Activated CD4-positive, alpha-beta memory T cell treated with anti-CD3 and anti-CD28 coated beads, Interleukin-2, amount 10 ng/mL, durations not matched to agents 7 days and 5 days (primary cell): Measurements from ENCODE around the gene CSTF1. TPM values are rescaled to one million over a fixed set of nuclear protein-coding genes. Genes with fewer than 3 reads are reported as not detected.

Source experiments
- CTCF ChIA-PET: fragments of 350-600 bp; sonication (Branson Sonifier 250); formaldehyde crosslinking; loops from one replicate; lab custom pipeline; 2021; ENCODE audit warnings: antibody characterized with exemption, inconsistent platforms; lab: Charles Lee
- POLR2A ChIA-PET: fragments of 350-600 bp; sonication (Branson Sonifier 250); formaldehyde crosslinking; loops from one replicate; lab custom pipeline; 2021; ENCODE audit warnings: antibody characterized with exemption; lab: Charles Lee
- DNase-seq: peaks from one replicate; pipeline ENCODE4 v3.0.0-alpha.2; 2020
- H3K27ac Mint-ChIP-seq: one replicate; pipeline ENCODE4 v1.8.0; 2021; ENCODE audit warnings: mild to moderate bottlenecking, mixed read lengths
- H3K27me3 Mint-ChIP-seq: one replicate; pipeline ENCODE4 v1.8.0; 2021; ENCODE audit warnings: mixed read lengths
- H3K36me3 Mint-ChIP-seq: one replicate; pipeline ENCODE4 v1.8.0; 2021; ENCODE audit warnings: low read depth, mixed read lengths
- H3K4me1 Mint-ChIP-seq: one replicate; pipeline ENCODE4 v1.8.0; 2021; ENCODE audit warnings: mixed read lengths
- H3K4me3 Mint-ChIP-seq: one replicate; pipeline ENCODE4 v1.8.0; 2021; ENCODE audit warnings: mild to moderate bottlenecking, mixed read lengths
- H3K9me3 Mint-ChIP-seq: one replicate; pipeline ENCODE4 v1.8.0; 2021; ENCODE audit warnings: mixed read lengths
- total RNA-seq, 2 experiments: library from RNA; stranded (reverse); gene quantifications; one replicate each; pipeline ENCODE4 v1.2.3, GENCODE V29; 2021

The CSTF1 gene
- total RNA-seq = 10 to 100 TPM; 61.5 to 64.9 TPM

GRCh38 chr20:56392132-56392880 is at the start of gene CSTF1, which contains the start of gene AURKA:
CSTF1 (plus strand) TSS chr20:56392645; CDS start chr20:56395553, 2,908 bp downstream.
AURKA (minus strand) TSS chr20:56392215; CDS start chr20:56388197, 4,018 bp downstream.
- H3K36me3 Mint-ChIP-seq = peaks cover 72% of the 10 kb centered on the region
- peaks cover 66% of the 10 kb centered on the region for H3K4me1 Mint-ChIP-seq

GRCh38 chr20:56342783-56343182 is 49.7 kb upstream of the CSTF1 start:
- DNase-seq = no peak
- Mint-ChIP-seq H3K27ac (no peak overlapping the region), H3K9me3 (no peaks in the 10 kb centered on the region), H3K4me3 (no peak overlapping the region), H3K27me3 (peaks cover 54% of the 10 kb centered on the region), H3K4me1 (peaks cover 3% of the 10 kb centered on the region), H3K36me3 (no peaks in the 10 kb centered on the region)
- CTCF ChIA-PET = interaction anchor here (1.0 to 1.8 kb wide), 2 partner anchors 16 to 94 kb away, joined by 3 to 4 read pairs; partner anchors contain the start of genes FAM210B and MC3R
- POLR2A ChIA-PET = no interaction called here

More at GRCh38 chr20:56392132-56392880, at the start of gene CSTF1, which contains the start of gene AURKA:
- no peak within 1 kb of the TSS for H3K27ac Mint-ChIP-seq
- H3K9me3 Mint-ChIP-seq = no peaks in the 10 kb centered on the region
- POLR2A ChIA-PET = interaction anchor here (0.7 to 4.1 kb wide), 29 partner anchors 9 to 1000 kb away, joined by 3 to 58 read pairs (median 5); partner anchors contain the start of genes CASS4, FAM210B and RTF2
- no peak within 1 kb of the TSS for H3K4me3 Mint-ChIP-seq
- H3K27me3 Mint-ChIP-seq = no peaks in the 10 kb centered on the region
- DNase-seq = peak; percentile 99
- CTCF ChIA-PET = interaction anchor here (0.8 to 1.8 kb wide), 5 partner anchors 17 to 123 kb away, joined by 3 to 12 read pairs (median 3); partner anchors contain the start of gene RTF2

GRCh38 chr20:56343861-56344381 is 48.5 kb upstream of the CSTF1 start:
- POLR2A ChIA-PET = no interaction called here
- Mint-ChIP-seq H3K27ac (no peak overlapping the region), H3K9me3 (no peaks in the 10 kb centered on the region), H3K4me1 (peaks cover 3% of the 10 kb centered on the region), H3K4me3 (no peak overlapping the region), H3K27me3 (peaks cover 58% of the 10 kb centered on the region), H3K36me3 (no peaks in the 10 kb centered on the region)
- DNase-seq = peak; percentile 47
- CTCF ChIA-PET = interaction anchor here (1.0 to 1.8 kb wide), 3 partner anchors 9 to 127 kb away, joined by 3 to 6 read pairs (median 4); partner anchors contain the start of gene FAM210B

GRCh38 chr20:56345911-56346310 is 46.5 kb upstream of the CSTF1 start:
- CTCF ChIA-PET = no interaction called here
- Mint-ChIP-seq H3K27me3 (peaks cover 44% of the 10 kb centered on the region), H3K4me3 (no peak overlapping the region), H3K4me1 (peaks cover 3% of the 10 kb centered on the region), H3K36me3 (no peaks in the 10 kb centered on the region), H3K27ac (no peak overlapping the region), H3K9me3 (no peaks in the 10 kb centered on the region)
- no peak for DNase-seq
- POLR2A ChIA-PET = no interaction called here

- ChIA-PET POLR2A (no interaction called here), CTCF (no interaction called here)
- peaks cover 41% of the 10 kb centered on the region for H3K27me3 Mint-ChIP-seq
- no peak overlapping the region for H3K4me3 Mint-ChIP-seq
- no peaks in the 10 kb centered on the region for H3K9me3 Mint-ChIP-seq
- no peaks in the 10 kb centered on the region for H3K36me3 Mint-ChIP-seq
- no peak for DNase-seq
- H3K4me1 Mint-ChIP-seq = peaks cover 3% of the 10 kb centered on the region
- no peak overlapping the region for H3K27ac Mint-ChIP-seq
Observed at GRCh38 chr20:56347628-56348304, 44.7 kb upstream of the CSTF1 start.

GRCh38 chr20:56348305-56348693 is 44.1 kb upstream of the CSTF1 start:
- no peak overlapping the region for H3K27ac Mint-ChIP-seq
- no peaks in the 10 kb centered on the region for H3K9me3 Mint-ChIP-seq
- H3K27me3 Mint-ChIP-seq = peaks cover 36% of the 10 kb centered on the region
- no peak overlapping the region for H3K4me3 Mint-ChIP-seq
- POLR2A ChIA-PET = no interaction called here
- CTCF ChIA-PET = no interaction called here
- H3K4me1 Mint-ChIP-seq = peaks cover 3% of the 10 kb centered on the region
- DNase-seq = no peak
- H3K36me3 Mint-ChIP-seq = no peaks in the 10 kb centered on the region

- Mint-ChIP-seq H3K36me3 (no peaks in the 10 kb centered on the region), H3K27ac (no peak overlapping the region), H3K4me1 (peaks cover 3% of the 10 kb centered on the region), H3K27me3 (peaks cover 32% of the 10 kb centered on the region), H3K9me3 (no peaks in the 10 kb centered on the region), H3K4me3 (no peak overlapping the region)
- CTCF ChIA-PET = no interaction called here
- POLR2A ChIA-PET = no interaction called here
- DNase-seq = no peak
Observed at GRCh38 chr20:56348746-56349145, 43.7 kb upstream of the CSTF1 start.

GRCh38 chr20:56350842-56351241 is 41.6 kb upstream of the CSTF1 start:
- POLR2A ChIA-PET = no interaction called here
- Mint-ChIP-seq H3K27ac (no peak overlapping the region), H3K4me1 (no peaks in the 10 kb centered on the region), H3K27me3 (peaks cover 14% of the 10 kb centered on the region), H3K36me3 (no peaks in the 10 kb centered on the region), H3K4me3 (no peak overlapping the region), H3K9me3 (no peaks in the 10 kb centered on the region)
- CTCF ChIA-PET = no interaction called here
- no peak for DNase-seq

- Mint-ChIP-seq H3K4me3 (no peak overlapping the region), H3K27ac (no peak overlapping the region), H3K4me1 (no peaks in the 10 kb centered on the region), H3K36me3 (no peaks in the 10 kb centered on the region), H3K9me3 (no peaks in the 10 kb centered on the region), H3K27me3 (peaks cover 10% of the 10 kb centered on the region)
- DNase-seq = no peak
- POLR2A ChIA-PET = interaction anchor here (2.0 kb wide), 1 partner anchor 40 kb away, joined by 7 read pairs; the partner anchor contains the start of genes AURKA and CSTF1
- CTCF ChIA-PET = interaction anchor here (1.4 kb wide), 1 partner anchor 8 kb away, joined by 6 read pairs; no protein-coding TSS in a partner anchor
Observed at GRCh38 chr20:56352345-56353055, 39.9 kb upstream of the CSTF1 start.

- POLR2A ChIA-PET = interaction anchor here (2.0 kb wide), 1 partner anchor 39 kb away, joined by 7 read pairs; the partner anchor contains the start of genes AURKA and CSTF1
- Mint-ChIP-seq H3K27ac (no peak overlapping the region), H3K4me1 (peaks cover 3% of the 10 kb centered on the region), H3K9me3 (no peaks in the 10 kb centered on the region), H3K36me3 (no peaks in the 10 kb centered on the region), H3K27me3 (peaks cover 10% of the 10 kb centered on the region), H3K4me3 (no peak overlapping the region)
- CTCF ChIA-PET = interaction anchor here (1.4 kb wide), 1 partner anchor 9 kb away, joined by 6 read pairs; no protein-coding TSS in a partner anchor
- DNase-seq = no peak
Observed at GRCh38 chr20:56353356-56353755, 39.1 kb upstream of the CSTF1 start.

- peaks cover 5% of the 10 kb centered on the region for H3K27me3 Mint-ChIP-seq
- peak overlapping the region; percentile 48 for H3K4me3 Mint-ChIP-seq
- H3K9me3 Mint-ChIP-seq = no peaks in the 10 kb centered on the region
- H3K36me3 Mint-ChIP-seq = no peaks in the 10 kb centered on the region
- no peak for DNase-seq
- no peak overlapping the region for H3K27ac Mint-ChIP-seq
- H3K4me1 Mint-ChIP-seq = peaks cover 13% of the 10 kb centered on the region
- ChIA-PET POLR2A (interaction anchor here (1.4 to 3.4 kb wide), 2 partner anchors 34 to 37 kb away, joined by 3 to 19 read pairs; partner anchors contain the start of genes AURKA and CSTF1), CTCF (interaction anchor here (1.0 to 1.2 kb wide), 4 partner anchors 15 to 111 kb away, joined by 4 to 5 read pairs (median 4); no protein-coding TSS in a partner anchor)
Observed at GRCh38 chr20:56358070-56358469, 34.4 kb upstream of the CSTF1 start.
